Measurements from ENCODE around the gene SLC16A5. TPM values are rescaled to one million over a fixed set of nuclear protein-coding genes. Genes with fewer than 3 reads are reported as not detected.

SLC16A5 gene
- total RNA-seq, 4 donors from 2014 or later, result 4.6 to 27.9 (median 7.7) TPM

DNA sequence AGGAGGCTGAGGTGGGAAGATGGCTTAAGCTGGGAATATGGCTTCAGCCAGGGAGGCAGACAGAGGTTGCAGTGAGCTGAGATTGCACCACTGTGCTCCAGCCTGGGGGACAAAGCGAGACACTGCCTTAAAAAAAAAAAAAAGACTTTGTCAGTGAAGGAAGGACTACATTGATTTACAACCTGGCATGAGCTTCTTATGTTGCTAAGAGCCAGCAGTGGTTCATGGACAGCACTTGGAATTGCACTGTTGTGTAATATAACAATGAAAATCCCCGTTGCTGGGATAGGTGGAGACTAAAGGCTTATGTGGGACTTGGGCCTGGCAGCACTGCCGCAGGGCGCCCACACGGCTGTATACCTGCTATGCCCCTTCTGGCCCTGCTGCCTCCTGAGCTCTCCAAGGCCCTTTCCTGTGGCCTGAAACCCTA lies 14.1 kb upstream of the SLC16A5 start:
- H3K36me3 ChIP-seq, result no peaks in the 10 kb centered on the region
- no peak for DNase-seq (ENCODE audit: low spot score in 2 of 2)
- H3K4me1 ChIP-seq, result peaks cover 0 to 24% (median 12%) of the 10 kb centered on the region in 4 donors
- H3K4me3 ChIP-seq, result no peak overlapping the region
- TF ChIP-seq POLR2A (IDR thresholded peaks at IDR 0.05), result no peak
- TF ChIP-seq, protein P1, sequence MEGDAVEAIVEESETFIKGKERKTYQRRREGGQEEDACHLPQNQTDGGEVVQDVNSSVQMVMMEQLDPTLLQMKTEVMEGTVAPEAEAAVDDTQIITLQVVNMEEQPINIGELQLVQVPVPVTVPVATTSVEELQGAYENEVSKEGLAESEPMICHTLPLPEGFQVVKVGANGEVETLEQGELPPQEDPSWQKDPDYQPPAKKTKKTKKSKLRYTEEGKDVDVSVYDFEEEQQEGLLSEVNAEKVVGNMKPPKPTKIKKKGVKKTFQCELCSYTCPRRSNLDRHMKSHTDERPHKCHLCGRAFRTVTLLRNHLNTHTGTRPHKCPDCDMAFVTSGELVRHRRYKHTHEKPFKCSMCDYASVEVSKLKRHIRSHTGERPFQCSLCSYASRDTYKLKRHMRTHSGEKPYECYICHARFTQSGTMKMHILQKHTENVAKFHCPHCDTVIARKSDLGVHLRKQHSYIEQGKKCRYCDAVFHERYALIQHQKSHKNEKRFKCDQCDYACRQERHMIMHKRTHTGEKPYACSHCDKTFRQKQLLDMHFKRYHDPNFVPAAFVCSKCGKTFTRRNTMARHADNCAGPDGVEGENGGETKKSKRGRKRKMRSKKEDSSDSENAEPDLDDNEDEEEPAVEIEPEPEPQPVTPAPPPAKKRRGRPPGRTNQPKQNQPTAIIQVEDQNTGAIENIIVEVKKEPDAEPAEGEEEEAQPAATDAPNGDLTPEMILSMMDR (IDR thresholded peaks at IDR 0.05), result no peak
- peak in 1 of 2 donors; percentile 15 for TF ChIP-seq EP300 (IDR thresholded peaks at IDR 0.05)
- H3K9me3 ChIP-seq, result no peaks in the 10 kb centered on the region
- 72 to 74% methylated on average over 5 of the region's 5 CpGs for WGBS, 2 donors
- H3K27ac ChIP-seq, result no peak overlapping the region
- no peaks in the 10 kb centered on the region for H3K27me3 ChIP-seq

DNA sequence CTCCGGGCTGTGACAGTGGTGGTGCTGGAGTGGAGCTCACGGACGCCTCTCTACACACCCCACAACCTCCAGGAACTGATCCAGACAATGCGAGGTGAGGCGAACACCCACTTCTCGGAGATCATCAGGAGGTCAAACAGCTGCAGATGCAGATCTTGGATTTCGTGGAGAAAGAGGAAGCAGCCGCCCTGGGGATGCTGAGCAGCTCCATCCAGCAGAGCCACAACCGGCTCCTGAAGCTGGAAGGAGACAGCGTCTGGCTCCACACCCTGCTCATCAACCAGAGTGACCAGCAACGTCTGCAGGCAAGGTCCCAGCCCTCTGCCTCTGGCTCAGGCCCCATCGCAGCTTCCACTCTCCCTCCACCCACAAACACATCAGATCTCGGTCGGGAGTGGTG lies 13.2 kb upstream of the SLC16A5 start:
- 64 to 66% methylated on average over 14 of the region's 14 CpGs for WGBS, 2 donors
- Histone ChIP-seq H3K27me3 (no peaks in the 10 kb centered on the region), H3K36me3 (no peaks in the 10 kb centered on the region), H3K9me3 (no peaks in the 10 kb centered on the region), H3K4me3 (no peak overlapping the region), H3K4me1 (peaks cover 0 to 33% (median 21%) of the 10 kb centered on the region in 4 donors), H3K27ac (no peak overlapping the region)
- DNase-seq (ENCODE audit: low spot score in 2 of 2), result no peak
- TF ChIP-seq EP300 (IDR thresholded peaks at IDR 0.05) (no peak), POLR2A (IDR thresholded peaks at IDR 0.05) (no peak)
- TF ChIP-seq, protein P1 (IDR thresholded peaks at IDR 0.05), result no peak

GRCh38 chr17:75075597-75076336 lies 12.0 kb upstream of the SLC16A5 start:
- Histone ChIP-seq H3K9me3 (no peaks in the 10 kb centered on the region), H3K4me1 (peaks cover 0 to 40% (median 26%) of the 10 kb centered on the region in 4 donors), H3K27ac (peak overlapping the region in 1 of 4 donors; percentile 6), H3K4me3 (no peak overlapping the region), H3K27me3 (no peaks in the 10 kb centered on the region), H3K36me3 (no peaks in the 10 kb centered on the region)
- no peak for TF ChIP-seq EP300 (IDR thresholded peaks at IDR 0.05)
- no peak for TF ChIP-seq POLR2A (IDR thresholded peaks at IDR 0.05)
- TF ChIP-seq, protein P1 (IDR thresholded peaks at IDR 0.05), result no peak
- no peak for DNase-seq (ENCODE audit: low spot score in 2 of 2)
- 47 to 54% methylated on average over 4 of the region's 4 CpGs for WGBS, 2 donors

- H3K9me3 ChIP-seq, result no peaks in the 10 kb centered on the region
- WGBS, 2 donors, result 57 to 58% methylated on average over 10 to 26 of the region's 30 CpGs
- TF ChIP-seq, protein P1 (IDR thresholded peaks at IDR 0.05), result no peak
- TF ChIP-seq EP300 (IDR thresholded peaks at IDR 0.05), result no peak
- TF ChIP-seq POLR2A (IDR thresholded peaks at IDR 0.05), result no peak
- peaks cover 0 to 43% (median 26%) of the 10 kb centered on the region in 4 donors for H3K4me1 ChIP-seq
- no peak for DNase-seq (ENCODE audit: low spot score in 2 of 2)
- H3K27ac ChIP-seq, result peak overlapping the region in 3 of 4 donors; percentile 39 to 75 (median 72)
- peak overlapping the region; percentile 23 to 51 (median 39) for H3K4me3 ChIP-seq
- H3K27me3 ChIP-seq, result no peaks in the 10 kb centered on the region
- H3K36me3 ChIP-seq, result no peaks in the 10 kb centered on the region
Observed at GRCh38 chr17:75077072-75077495, 10.7 kb upstream of the SLC16A5 start.
